Activated T-helper 2 cell treated with anti-CD3 and anti-CD28 coated beads, Interferon-gamma antibody, Interleukin-2, Interleukin-4, amounts not matched to agents 10 μg/mL and 5 μg/mL and 100 μg/mL, durations not matched to agents 14 hours and 24 hours and 36 hours (primary cell): Measurements from ENCODE around the gene FAM78B. TPM values are rescaled to one million over a fixed set of nuclear protein-coding genes. Genes with fewer than 3 reads are reported as not detected.

Source experiments
- DNase-seq: peaks from one replicate; pipeline ENCODE4 v3.0.0; 2021; ENCODE audit warnings: low spot score
- H3K27ac Mint-ChIP-seq: one replicate; pipeline ENCODE4 v1.8.0; 2021; ENCODE audit warnings: mixed read lengths
- H3K27me3 Mint-ChIP-seq: one replicate; pipeline ENCODE4 v1.8.0; 2021; ENCODE audit warnings: low read depth, mixed read lengths
- H3K36me3 Mint-ChIP-seq: one replicate; pipeline ENCODE4 v1.8.0; 2021; ENCODE audit warnings: low read depth, mixed read lengths
- H3K4me1 Mint-ChIP-seq: one replicate; pipeline ENCODE4 v1.8.0; 2021; ENCODE audit warnings: low read depth, mixed read lengths
- H3K4me3 Mint-ChIP-seq: one replicate; pipeline ENCODE4 v1.8.0; 2021; ENCODE audit warnings: low read depth, mild to moderate bottlenecking, moderate library complexity, mixed read lengths
- H3K9me3 Mint-ChIP-seq: one replicate; pipeline ENCODE4 v1.8.0; 2021; ENCODE audit warnings: mixed read lengths
- intact Hi-C: fragments of 100-400 bp; cut with micrococcal nuclease; formaldehyde crosslinking; loops from one replicate; pipeline ENCODE4 v1.15.1; 2023
- total RNA-seq: library from RNA; stranded (reverse); gene quantifications from 2 replicates; pipeline ENCODE4 v1.2.3, GENCODE V29; 2022

Gene FAM78B, protein sequence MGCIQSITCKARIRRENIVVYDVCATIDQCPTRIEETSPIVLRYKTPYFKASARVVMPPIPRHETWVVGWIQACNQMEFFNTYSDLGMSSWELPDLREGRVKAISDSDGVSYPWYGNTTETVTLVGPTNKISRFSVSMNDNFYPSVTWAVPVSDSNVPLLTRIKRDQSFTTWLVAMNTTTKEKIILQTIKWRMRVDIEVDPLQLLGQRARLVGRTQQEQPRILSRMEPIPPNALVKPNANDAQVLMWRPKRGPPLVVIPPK
- total RNA-seq: 1.2 and 1.4 TPM in 2 replicates

DNA sequence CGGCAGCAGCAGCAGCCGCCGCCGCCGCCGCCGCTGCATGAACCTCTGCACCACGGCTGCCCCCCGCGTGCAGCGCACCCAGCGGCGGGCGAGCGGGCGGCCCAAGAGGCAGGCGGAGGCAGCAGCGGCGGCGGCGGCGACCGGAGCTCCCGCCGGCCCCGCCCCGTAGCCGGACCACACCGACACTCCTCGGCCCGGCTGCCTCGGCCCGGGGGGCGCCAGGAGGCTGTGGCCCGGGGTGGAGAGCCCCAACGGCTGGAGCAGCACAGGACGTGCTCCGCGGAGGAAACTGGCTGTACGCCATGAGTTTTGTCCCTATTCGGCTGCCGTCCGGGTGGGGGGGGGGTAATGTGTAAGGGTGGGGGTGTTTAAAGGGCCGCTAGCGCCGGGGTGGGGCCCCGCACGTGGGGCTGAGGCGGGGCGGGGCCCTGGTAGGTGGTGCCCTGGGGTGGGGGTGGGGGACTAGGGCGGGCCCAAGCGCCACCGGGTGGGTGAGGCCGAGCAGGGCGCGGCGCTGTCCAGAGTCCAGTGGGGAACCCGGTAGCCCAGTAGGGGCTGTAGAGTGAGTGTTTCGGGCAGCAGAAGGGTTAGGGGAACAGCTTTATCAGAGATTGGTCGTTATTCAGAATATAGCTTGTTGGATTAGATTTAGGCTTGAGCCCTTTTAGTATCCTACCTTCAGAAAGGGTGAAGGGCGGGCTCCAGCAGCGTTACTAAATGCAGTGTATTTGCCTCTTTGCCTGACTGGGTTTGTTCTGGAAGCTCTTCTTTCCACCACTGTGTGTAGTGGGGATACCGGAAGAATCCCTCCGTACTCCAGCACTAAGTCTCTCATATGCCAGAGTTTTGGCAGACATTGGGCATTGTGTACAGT lies at the start of gene FAM78B:
FAM78B (minus strand) TSS at position 304 of the 874 bp plus-strand sequence. CDS start 753 bp downstream, outside the sequence.
- H3K4me3 Mint-ChIP-seq: peak within 1 kb of the TSS; percentile 82
- no peaks in the 10 kb centered on the region for H3K9me3 Mint-ChIP-seq
- H3K27me3 Mint-ChIP-seq: peaks cover 47% of the 10 kb centered on the region
- peak within 1 kb of the TSS; percentile 53 for H3K27ac Mint-ChIP-seq
- H3K4me1 Mint-ChIP-seq: peaks cover 32% of the 10 kb centered on the region
- peak; percentile 52 for DNase-seq
- intact Hi-C loops: loop anchor here (5.0 to 10.0 kb wide), 5 partner anchors 240 to 708 kb away; partner anchors contain the start of genes ALDH9A1 and TADA1
- H3K36me3 Mint-ChIP-seq: no peaks in the 10 kb centered on the region

DNA sequence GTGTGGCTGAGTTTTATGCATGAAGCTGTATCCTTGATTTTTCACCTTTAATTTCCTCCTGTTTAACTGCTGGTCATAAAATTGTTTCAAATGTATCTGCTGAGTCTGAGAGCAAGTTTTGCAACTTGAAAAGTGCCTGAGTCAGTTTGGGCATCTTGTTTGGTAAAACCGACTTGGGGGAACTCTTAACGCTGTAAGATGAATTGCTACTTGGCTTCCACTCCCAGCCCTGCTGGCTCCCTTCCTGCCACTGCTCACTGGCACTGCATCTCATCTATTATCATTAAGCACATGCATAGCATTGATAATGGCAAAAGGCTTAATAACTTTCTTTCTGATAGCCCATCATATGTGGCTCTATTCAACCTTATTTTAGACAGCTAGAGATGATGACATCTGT lies 35.7 kb upstream of the FAM78B start:
- DNase-seq: no peak
- intact Hi-C loops: no loop called here
- Mint-ChIP-seq H3K4me3 (no peak overlapping the region), H3K9me3 (no peaks in the 10 kb centered on the region), H3K4me1 (no peaks in the 10 kb centered on the region), H3K27me3 (peaks cover 2% of the 10 kb centered on the region), H3K36me3 (no peaks in the 10 kb centered on the region), H3K27ac (no peak overlapping the region)

DNA sequence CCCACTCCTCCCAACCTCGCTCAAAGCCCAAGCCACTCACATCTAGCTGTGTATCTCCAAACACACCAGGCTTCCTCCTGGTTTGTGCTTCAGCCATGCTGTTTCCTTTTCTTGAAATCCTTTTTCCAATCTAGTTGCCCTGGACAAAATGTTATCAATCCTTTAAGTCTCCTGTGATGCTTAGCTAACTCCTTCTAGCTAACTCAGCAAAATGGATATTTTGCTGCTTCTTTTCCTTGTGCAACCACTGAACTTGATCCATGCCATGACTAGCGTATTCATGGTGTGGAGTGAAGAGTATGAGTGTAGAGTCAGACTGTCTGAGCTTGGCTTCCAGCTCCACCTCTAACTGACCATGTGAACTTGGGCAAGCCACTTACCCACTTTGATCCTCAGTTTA lies 33.9 kb upstream of the FAM78B start:
- intact Hi-C loops: no loop called here
- no peak overlapping the region for H3K4me3 Mint-ChIP-seq
- no peak overlapping the region for H3K27ac Mint-ChIP-seq
- DNase-seq: no peak
- no peaks in the 10 kb centered on the region for H3K4me1 Mint-ChIP-seq
- H3K9me3 Mint-ChIP-seq: no peaks in the 10 kb centered on the region
- peaks cover 2% of the 10 kb centered on the region for H3K27me3 Mint-ChIP-seq
- no peaks in the 10 kb centered on the region for H3K36me3 Mint-ChIP-seq

DNA sequence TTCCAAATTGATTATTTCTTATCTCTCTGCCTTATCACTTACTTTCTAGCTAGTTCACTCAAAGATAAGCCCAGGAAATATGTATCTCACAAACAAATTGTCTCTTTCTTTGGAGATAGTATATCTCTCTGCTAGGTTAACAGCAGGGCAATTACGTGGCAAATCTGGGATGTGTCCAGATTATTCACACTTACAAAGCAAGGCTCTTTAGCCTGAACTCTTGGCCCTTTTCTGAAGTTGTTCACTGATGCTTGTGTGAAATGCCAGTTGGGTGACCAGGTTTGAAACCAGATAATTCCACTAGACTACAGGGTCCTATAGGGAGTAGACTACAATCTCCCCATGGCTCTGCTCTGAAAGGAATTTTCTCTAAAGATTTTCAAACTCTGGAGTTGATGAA lies 30.8 kb upstream of the FAM78B start:
- DNase-seq: no peak
- Mint-ChIP-seq H3K27ac (no peak overlapping the region), H3K27me3 (no peaks in the 10 kb centered on the region), H3K4me1 (no peaks in the 10 kb centered on the region), H3K9me3 (no peaks in the 10 kb centered on the region), H3K36me3 (no peaks in the 10 kb centered on the region), H3K4me3 (no peak overlapping the region)
- intact Hi-C loops: no loop called here

DNA sequence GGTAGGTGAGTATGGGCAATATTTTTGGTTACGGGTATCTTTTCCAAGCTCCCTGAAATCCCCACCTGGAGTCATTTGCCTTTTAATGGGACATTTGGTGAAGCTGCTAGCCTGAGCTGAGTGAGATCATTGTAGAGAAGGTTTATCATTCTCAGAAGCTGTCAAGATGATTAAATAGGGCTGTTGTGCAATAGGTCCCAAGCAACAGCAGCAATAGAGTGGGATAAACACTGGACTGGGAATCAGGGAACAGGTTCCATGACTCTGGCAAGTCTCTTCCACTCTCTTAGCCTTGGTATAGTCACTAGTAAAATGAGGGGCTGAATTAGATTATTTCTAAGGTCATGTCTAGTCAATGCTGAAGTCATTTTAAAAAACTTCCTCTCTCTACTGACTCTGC lies 30.3 kb upstream of the FAM78B start:
- no peak overlapping the region for H3K4me3 Mint-ChIP-seq

DNA sequence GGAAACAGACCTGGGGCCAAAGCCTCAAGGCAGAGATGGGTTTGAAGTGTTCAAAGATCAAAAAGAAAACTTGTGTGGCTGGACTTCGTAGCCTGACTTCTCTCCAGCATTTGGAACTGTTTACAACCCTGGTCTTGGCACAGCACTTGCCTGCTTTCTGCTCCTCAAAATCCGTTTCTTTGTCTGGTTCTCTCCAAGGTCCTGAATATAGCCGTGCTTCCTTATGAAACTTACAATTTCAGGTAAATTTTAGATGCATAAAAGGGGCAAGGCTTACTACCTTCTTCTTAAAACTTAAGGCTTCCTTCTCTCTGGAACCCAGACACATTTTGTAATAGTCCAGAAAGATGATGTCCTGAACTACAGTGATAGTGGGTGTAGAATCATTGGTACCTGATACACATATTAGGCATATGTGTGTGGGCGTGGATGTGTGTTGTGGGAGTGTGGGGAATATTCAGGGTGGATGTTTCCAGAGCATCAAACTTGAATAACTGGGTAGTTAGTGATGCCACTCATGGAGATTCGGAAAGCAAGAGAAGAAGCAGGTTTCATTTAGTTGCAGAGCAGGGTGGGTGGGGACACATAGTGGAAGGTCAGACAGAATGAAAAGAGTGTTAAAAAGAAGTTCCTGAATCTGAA lies 26.4 kb upstream of the FAM78B start:
- H3K4me1 Mint-ChIP-seq: no peaks in the 10 kb centered on the region
- no peak overlapping the region for H3K27ac Mint-ChIP-seq
- H3K9me3 Mint-ChIP-seq: no peaks in the 10 kb centered on the region
- no peak for DNase-seq
- intact Hi-C loops: no loop called here
- no peaks in the 10 kb centered on the region for H3K36me3 Mint-ChIP-seq
- no peak overlapping the region for H3K4me3 Mint-ChIP-seq
- H3K27me3 Mint-ChIP-seq: no peaks in the 10 kb centered on the region

More for the DNA sequence above, 30.3 kb upstream of the FAM78B start:
- no peaks in the 10 kb centered on the region for H3K9me3 Mint-ChIP-seq
- no peaks in the 10 kb centered on the region for H3K4me1 Mint-ChIP-seq
- H3K27ac Mint-ChIP-seq: no peak overlapping the region
- no peaks in the 10 kb centered on the region for H3K36me3 Mint-ChIP-seq
- no peak for DNase-seq
- H3K27me3 Mint-ChIP-seq: no peaks in the 10 kb centered on the region
- intact Hi-C loops: no loop called here

DNA sequence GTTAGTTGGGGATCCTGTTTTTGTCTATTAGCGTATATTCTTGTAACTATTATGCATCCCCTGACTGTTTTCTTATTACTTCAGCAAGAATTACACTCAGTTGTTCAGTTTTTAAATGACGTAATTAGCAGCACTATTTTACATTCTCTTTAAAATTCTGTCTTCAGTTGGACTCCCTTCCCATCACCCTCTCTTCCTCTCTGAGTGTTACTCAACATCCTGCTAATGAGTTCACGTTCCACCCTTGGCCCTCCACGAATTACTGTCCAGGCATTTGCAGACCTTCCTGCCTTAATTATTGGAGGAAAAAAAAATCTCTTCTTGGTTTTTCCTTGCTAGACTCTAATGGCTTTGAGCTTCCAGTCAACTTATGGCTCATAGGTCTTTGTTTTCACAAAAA lies 23.6 kb upstream of the FAM78B start:
- H3K27ac Mint-ChIP-seq: no peak overlapping the region
- intact Hi-C loops: no loop called here
- no peak overlapping the region for H3K4me3 Mint-ChIP-seq
- H3K4me1 Mint-ChIP-seq: no peaks in the 10 kb centered on the region
- no peaks in the 10 kb centered on the region for H3K27me3 Mint-ChIP-seq
- H3K36me3 Mint-ChIP-seq: no peaks in the 10 kb centered on the region
- H3K9me3 Mint-ChIP-seq: no peaks in the 10 kb centered on the region
- no peak for DNase-seq

DNA sequence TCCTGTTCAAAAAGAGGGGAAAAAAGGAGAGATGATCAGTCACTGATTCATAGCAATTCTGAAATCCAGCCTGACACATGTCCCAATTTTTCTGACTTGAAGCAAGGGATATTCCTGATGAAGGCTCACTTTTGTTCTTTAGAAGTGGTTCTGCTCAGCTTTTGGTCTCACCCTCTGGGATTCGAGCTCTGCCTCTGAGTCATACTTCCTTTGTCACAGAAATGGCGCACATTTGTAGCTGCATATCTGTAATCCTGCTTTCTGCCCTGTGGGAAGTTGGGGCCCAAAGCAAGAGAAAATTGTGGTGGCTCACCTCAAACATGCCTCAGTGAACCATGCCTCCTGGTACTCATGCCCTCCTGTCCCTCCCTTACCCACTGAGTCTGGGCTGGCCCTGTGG lies 22.3 kb upstream of the FAM78B start:
- DNase-seq: no peak
- no peaks in the 10 kb centered on the region for H3K4me1 Mint-ChIP-seq
- H3K27ac Mint-ChIP-seq: no peak overlapping the region
- no peaks in the 10 kb centered on the region for H3K9me3 Mint-ChIP-seq
- H3K4me3 Mint-ChIP-seq: no peak overlapping the region
- intact Hi-C loops: no loop called here
- no peaks in the 10 kb centered on the region for H3K36me3 Mint-ChIP-seq
- H3K27me3 Mint-ChIP-seq: no peaks in the 10 kb centered on the region

DNA sequence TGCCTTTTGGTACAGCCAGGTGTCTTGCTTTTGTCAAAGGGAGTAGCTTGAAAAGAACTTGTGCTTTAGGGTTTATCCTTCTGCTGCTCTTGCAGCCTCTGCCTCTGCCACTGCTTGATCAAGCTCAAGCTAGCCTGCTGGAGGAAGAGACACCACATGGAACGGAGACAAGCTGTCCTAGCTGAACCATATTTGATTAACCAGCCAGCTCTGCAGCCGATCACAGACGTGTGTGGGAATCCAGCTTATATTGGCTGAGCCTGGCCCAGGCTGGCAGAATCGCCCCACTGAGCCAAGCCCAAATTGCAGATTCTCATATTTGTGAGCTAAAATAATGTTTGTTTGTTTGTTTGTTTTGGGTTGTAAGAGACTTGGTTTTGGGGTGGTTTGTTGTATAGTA lies 18.7 kb upstream of the FAM78B start:
- H3K4me3 Mint-ChIP-seq: no peak overlapping the region
- intact Hi-C loops: no loop called here
- DNase-seq: no peak
- H3K27me3 Mint-ChIP-seq: no peaks in the 10 kb centered on the region
- no peaks in the 10 kb centered on the region for H3K9me3 Mint-ChIP-seq
- no peaks in the 10 kb centered on the region for H3K36me3 Mint-ChIP-seq
- H3K27ac Mint-ChIP-seq: no peak overlapping the region
- H3K4me1 Mint-ChIP-seq: no peaks in the 10 kb centered on the region

DNA sequence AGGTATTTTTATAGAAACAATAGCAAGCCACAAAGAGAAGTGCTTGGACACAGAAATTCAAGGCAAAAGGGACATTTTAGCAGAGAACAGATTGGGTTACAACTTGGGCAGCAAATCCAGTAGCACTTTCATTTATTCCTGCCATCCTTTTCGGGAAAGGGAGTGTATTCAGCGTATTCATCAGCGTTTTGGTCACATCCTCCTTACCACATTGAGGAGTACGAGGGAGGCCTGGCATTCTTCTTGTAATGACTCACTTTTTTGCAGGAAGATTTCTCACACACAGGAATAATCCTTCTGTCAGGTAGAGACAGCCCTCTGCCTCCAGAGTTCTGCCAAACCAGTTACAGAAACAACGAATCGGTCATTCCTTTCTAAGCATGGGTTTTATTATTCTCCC lies 18.1 kb upstream of the FAM78B start:
- H3K36me3 Mint-ChIP-seq: no peaks in the 10 kb centered on the region
- DNase-seq: no peak
- no peak overlapping the region for H3K4me3 Mint-ChIP-seq
- no peaks in the 10 kb centered on the region for H3K4me1 Mint-ChIP-seq
- no peaks in the 10 kb centered on the region for H3K9me3 Mint-ChIP-seq
- intact Hi-C loops: no loop called here
- H3K27me3 Mint-ChIP-seq: no peaks in the 10 kb centered on the region
- no peak overlapping the region for H3K27ac Mint-ChIP-seq

DNA sequence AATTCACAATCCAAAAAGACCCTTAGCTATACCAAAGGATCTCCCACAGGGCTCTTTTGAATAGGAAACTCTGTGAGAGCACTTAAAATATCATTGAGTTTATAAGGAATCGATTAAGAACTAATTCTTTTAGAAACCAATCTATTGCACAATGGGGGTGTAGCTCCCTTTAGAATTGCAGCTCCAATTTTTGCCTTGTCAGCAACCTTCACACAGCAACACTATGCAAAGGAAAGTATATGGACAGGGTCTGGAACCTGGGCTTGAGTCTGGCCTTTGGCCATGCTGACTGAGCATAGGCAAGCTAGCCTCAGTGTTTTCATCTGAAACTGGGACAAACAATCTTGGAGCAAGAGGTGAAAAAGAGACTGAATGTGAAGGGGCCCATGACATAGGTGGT lies 17.2 kb upstream of the FAM78B start:
- no peak for DNase-seq
- Mint-ChIP-seq H3K4me3 (no peak overlapping the region), H3K4me1 (no peaks in the 10 kb centered on the region), H3K27me3 (no peaks in the 10 kb centered on the region), H3K27ac (no peak overlapping the region), H3K36me3 (no peaks in the 10 kb centered on the region), H3K9me3 (no peaks in the 10 kb centered on the region)
- intact Hi-C loops: no loop called here

DNA sequence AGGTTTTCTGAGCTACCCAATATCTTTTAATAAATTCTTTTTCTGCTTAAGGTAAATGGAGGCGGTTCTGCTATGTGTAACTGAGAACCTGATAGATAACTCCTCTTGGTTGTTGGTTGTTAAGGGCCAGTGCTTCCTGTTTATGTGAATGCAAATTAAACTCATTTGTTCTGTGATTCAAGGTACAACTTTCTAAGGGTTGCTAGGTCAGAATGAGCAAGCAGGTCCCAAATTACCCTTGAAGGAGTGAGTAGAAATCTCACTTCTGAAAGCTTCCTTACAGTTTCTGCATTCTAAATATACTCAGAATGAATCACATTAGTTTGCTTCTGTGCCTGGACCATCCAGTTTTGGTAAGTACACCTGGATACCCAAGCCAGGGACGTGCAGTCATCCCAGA lies 15.5 kb upstream of the FAM78B start:
- Mint-ChIP-seq H3K4me3 (no peak overlapping the region), H3K9me3 (no peaks in the 10 kb centered on the region), H3K4me1 (no peaks in the 10 kb centered on the region), H3K27me3 (no peaks in the 10 kb centered on the region), H3K27ac (no peak overlapping the region), H3K36me3 (no peaks in the 10 kb centered on the region)
- no peak for DNase-seq
- intact Hi-C loops: no loop called here

DNA sequence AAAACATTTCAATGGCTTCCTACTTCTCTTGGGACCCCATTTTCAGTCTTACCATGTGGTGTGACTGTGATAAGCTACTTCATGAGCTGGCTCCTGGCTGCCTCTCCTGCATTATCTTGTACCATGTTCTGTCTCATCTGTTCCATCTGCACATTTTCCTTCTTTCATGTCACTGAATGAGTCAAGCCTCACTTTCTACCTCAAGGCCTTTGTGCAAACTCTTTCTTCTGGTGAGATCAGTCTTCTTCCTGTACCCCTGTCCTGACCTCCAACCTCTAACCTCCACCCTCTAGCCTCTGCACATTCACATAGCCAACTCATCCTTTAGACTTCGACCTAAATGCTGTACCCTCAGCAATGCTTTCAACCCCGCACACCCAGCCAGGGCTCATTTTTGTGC lies 9.6 kb upstream of the FAM78B start:
- H3K4me3 Mint-ChIP-seq: no peak overlapping the region
- no peaks in the 10 kb centered on the region for H3K9me3 Mint-ChIP-seq
- no peaks in the 10 kb centered on the region for H3K36me3 Mint-ChIP-seq
- peak overlapping the region; percentile 51 for H3K27ac Mint-ChIP-seq
- no peaks in the 10 kb centered on the region for H3K27me3 Mint-ChIP-seq
- H3K4me1 Mint-ChIP-seq: peaks cover 3% of the 10 kb centered on the region
- intact Hi-C loops: no loop called here
- DNase-seq: no peak
